Sciatic nerve (tissue), 2 donors: ENCODE data around the gene NFIB. TPM values are rescaled to one million over a fixed set of nuclear protein-coding genes. Genes with fewer than 3 reads are reported as not detected.

Experiments
- ATAC-seq: fragments of 200-7000 bp; cut with Tn5 transposase; one replicate; pipeline ENCODE4 v1.9.1; 2020; ENCODE audit warnings: mild to moderate bottlenecking, moderate library complexity
- DNase-seq: peaks from one replicate; pipeline ENCODE4 v3.0.0-alpha.2; 2020; ENCODE audit warnings: low spot score
- intact Hi-C: fragments of 100-400 bp; cut with DNase I; formaldehyde crosslinking; loops from one replicate; pipeline ENCODE4 v1.14.2; 2022
- total RNA-seq: library from RNA; stranded (reverse); fragmentation: NEBNext Ultra II Directional; extraction: Animal tissue kit (Norgen Biotek cat#: 25700); gene quantifications from one replicate; pipeline ENCODE4 v1.2.1, GENCODE V29; 2021
- donor health status: DM: no; HTN: no; CAD: no.
- donor health status: DM: no; HTN: no; CAD: no.

NFIB gene
- total RNA-seq, 1 donor from 2014 or later, result 137 TPM

DNA sequence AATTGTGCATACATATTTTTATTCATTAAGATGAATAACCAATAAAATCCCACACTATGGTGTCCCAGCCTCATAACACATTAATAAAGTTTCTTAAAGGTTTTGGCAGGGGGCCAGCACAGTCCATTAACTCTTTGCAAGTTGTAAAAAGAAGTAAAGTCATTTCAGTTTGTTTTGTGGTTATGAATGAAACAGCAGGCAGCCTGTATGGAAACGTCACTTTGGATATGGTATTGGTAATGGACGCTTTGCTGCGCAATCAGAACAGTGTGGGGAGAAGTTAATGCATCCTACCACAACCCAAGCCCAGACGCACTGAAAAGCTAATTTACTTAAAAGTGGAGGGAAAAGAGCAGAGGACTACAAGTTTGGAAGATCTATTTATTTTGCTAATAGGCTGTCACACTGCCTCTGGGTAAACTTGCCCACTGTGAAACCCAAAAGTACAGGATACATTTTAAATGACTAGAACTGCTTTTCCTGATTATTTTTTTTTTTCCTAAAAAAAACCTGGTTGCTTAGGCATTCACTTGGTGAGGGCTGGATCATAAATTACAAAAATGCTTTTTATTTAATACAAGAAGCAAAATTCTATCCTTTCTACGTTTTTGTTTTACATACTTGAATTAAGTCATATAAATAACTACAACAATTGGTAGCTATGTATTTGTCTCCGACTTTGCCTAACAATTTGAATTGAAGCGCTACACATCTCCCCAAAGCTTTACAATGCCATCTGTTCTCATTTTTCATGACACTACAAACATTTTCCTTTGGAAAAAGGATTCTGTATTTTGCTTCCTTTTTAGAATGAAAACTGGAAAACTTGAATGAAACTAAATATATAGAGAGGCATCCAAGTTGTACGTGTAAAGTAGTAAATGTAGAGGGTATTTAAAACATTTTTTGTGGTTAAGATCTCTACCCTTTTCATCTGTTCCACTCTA is 104.3 kb downstream of the NFIB start:
- DNase-seq (no peak), ATAC-seq (no peak)
- intact Hi-C loops, result no loop called here

- no peak for ATAC-seq
- no peak for DNase-seq
- intact Hi-C loops, result no loop called here
These were observed 106.5 kb downstream of the NFIB start for GRCh38 chr9:14207352-14207995.

DNA sequence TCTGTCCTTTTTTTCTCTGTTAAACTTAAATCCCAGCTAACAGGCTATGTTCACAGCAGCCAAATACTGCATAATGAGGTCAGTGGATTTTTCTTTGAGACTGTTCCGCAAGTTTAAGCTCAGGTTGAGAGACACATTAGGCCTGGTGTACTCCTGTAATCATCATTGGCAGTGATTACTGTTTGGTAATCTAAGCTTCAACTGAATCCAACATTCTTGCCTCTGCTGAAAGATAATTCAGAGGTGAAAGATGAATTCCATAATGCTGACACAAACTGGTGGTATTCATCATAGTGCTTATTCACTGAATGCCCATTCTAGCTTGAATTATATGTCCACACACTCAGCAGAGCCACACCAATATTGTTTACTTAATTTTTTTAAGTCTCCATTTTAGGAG is 108.5 kb downstream of the NFIB start:
- ATAC-seq, result peak; percentile 13
- no peak for DNase-seq
- intact Hi-C loops, result no loop called here

DNA sequence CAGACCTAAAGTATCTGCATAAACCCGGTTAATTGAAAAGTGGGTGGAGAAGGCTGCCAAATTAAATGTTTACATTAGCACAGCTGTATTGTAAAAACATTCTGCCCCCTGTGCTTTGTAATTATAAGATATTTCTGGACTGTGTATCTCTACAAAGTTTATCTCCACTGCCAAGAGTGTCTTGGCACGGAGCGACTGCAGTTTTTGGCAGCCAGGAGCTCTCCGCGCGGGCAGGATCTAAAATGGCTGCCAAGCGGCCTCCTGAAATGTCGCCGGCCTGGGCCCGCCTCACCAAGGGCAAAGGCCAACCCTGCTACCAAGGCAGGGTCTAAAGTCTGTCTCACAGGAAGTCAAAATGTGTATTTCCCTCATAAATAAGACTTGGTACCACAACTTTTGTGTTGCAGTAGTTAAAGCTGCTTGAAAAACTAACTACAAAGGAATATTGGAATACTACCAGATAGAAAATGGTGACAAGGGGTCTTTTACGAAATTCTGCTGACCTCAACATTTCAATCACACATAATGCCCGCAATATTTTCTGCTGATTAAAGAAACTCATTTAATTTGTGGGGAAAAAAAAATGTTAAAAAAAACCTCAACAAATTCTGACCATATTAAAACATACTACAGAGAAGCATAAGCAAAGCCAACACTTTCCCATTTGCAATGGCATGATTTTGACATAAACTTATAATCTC is 110.4 kb downstream of the NFIB start:
- DNase-seq, result peak; percentile 68
- peak; percentile 50 for ATAC-seq
- intact Hi-C loops, result no loop called here

- ATAC-seq (peak; percentile 89), DNase-seq (peak; percentile 67)
- intact Hi-C loops, result no loop called here
These were observed 115.0 kb downstream of the NFIB start for GRCh38 chr9:14198841-14199455.

- intact Hi-C loops, result no loop called here
- ATAC-seq, result peak; percentile 65
- DNase-seq, result no peak
These were observed 115.7 kb downstream of the NFIB start for GRCh38 chr9:14198047-14198840.

DNA sequence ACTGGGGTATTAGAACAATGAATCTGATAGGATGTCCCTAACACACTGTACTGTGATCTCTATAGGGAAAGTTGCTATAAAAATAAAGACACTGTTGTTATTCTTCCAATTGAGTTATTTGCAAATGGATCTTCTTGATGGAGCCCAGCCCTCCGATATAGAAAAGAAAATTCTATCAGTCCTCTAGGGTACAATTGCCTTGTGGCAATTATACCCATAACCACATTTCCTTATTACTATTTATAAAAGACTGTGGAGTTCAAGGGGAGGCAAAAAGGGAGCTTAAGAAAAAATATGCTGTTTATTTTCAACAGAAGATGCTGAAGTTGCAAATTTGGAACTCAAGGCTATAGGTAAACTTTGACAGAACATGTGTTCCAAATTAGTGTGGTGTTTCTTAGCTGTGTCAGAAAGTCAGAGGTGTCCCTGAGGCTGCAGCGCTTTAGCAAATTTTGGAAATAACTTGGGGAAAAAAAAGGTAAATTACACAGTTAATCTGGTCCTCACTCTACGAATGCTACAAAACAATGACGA is 116.5 kb downstream of the NFIB start:
- ATAC-seq (no peak), DNase-seq (no peak)
- intact Hi-C loops, result no loop called here

DNA sequence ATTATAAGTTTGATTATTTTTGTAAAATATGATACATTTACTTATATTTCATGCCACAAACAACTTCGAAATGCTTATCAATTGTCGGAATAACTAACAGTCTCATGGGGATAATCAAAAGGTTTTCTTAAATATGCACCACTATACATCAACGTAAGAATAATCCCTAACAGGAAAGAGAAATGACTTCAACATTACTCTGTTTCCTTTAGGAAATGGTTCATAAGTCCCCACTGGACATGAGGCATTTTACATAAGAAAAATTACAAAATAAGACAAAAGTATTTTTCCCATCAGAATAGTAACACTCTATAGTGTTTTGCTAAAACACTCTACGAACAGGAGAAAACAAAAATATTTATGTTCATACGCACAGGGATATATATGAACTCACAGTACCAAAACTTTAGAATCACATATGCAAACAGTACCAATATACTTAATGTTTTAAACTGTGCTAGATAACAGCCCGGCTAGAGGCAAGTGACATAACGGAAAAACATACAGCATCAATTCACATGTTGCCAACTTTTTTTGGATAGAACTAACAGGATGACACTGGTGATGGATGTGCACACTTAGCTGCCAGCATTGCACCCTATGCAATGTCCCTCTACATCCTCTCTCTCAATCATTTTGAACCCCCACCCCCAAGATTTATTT is 120.5 kb downstream of the NFIB start:
- ATAC-seq (no peak), DNase-seq (no peak)
- intact Hi-C loops, result no loop called here

DNA sequence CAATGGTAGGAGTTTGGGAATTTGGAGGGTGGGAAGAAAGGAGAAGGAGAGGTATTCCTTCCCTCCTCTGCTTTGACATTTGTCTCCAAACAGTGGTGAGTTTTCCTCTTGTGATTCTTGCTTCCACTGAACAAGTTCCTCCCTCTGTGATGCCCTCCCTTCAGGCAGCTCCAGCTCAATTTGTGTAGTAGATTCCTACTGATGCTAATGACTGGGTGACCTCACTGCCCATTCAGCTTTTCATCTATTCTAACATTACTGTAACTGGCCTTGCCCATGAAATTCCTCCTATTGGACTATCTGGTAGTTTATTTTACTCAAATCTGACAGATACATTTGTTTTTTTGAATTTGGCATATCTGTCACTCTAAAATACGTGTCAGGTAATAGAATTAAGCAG is 121.4 kb downstream of the NFIB start:
- intact Hi-C loops, result no loop called here
- DNase-seq (no peak), ATAC-seq (no peak)

DNA sequence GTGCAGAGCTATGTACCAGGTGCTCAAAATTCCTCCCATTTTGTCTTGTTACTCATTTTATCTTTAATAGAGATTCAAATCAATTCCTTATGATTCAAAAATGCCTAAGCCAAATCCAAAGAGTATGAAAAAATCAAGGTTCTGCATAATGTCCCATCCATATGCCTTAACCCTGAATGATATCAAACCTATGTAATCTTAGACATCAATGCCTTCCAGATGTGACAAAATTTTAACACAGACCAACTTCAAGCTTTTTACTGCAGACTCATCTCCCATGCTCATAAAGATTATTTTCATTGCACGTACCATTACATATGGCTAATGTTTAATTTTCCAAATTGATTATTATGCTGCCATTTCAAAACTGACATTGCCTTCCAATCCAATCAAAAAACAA is 122.4 kb downstream of the NFIB start:
- no peak for DNase-seq
- no peak for ATAC-seq

DNA sequence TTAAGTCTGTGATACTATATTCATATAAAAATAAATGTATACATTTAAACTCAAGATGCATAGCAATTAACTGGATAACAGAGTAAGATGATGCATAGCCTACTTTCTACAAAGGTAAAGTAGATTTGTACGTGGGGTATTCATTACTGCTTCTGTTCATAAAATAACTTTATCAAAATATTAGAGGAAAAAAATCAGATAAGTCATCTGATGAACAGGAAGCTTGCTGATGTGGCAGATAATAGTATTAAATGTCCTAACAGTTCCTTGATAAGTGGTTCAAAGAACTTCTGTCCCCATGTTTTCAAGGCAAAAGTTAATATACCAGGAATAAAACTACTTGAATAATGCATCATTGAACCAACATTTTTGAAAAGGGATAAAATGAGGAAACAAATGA is 123.7 kb downstream of the NFIB start:
- no peak for ATAC-seq
- DNase-seq, result no peak
- intact Hi-C loops, result no loop called here

More for the DNA sequence above, 122.4 kb downstream of the NFIB start:
- intact Hi-C loops, result no loop called here

- ATAC-seq, result no peak
- DNase-seq, result no peak
- intact Hi-C loops, result no loop called here
These were observed 124.4 kb downstream of the NFIB start for GRCh38 chr9:14189578-14189977.

DNA sequence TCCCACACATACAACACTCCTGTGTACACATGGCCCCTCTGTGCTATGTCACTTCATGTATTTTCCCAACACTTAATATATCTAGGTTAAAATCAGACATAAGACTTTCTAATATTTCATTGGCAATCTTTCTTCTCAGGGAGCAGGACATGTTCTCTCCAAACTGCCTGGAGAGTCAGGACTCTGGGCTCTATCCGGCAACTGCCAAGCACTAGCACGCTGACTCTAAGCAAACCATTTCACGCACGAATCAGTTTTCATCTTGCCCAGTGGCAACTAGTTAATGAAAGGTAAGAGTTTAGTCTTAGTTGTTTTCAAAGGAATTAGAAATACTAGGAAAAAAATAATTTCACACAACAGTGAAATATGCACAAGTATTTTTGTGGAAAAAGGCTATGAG is 124.8 kb downstream of the NFIB start:
- DNase-seq, result no peak
- no peak for ATAC-seq
- intact Hi-C loops, result no loop called here

DNA sequence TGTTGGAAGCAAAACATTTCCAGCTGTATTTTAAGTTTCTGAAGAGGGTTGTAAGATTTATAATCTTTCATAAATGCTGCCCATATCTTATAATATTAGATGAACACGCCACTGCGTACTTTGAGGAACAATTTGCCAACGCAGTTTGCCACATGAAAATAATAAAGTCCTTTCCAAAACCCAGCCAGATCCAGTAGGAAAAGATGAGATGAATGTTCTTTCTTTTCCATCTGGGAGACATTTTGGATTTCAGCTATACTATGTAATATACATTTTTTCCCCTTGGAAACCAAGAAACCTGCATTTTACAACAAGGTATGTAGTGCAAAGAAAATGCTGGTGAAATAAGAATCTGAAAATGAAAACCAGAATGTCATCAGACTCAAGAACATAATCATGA is 125.4 kb downstream of the NFIB start:
- no peak for ATAC-seq
- intact Hi-C loops, result no loop called here

GRCh38 chr9:14188011-14188410 is 125.9 kb downstream of the NFIB start:
- intact Hi-C loops, result no loop called here
- ATAC-seq (no peak), DNase-seq (no peak)

More for the DNA sequence above, 125.4 kb downstream of the NFIB start:
- DNase-seq, result no peak

- intact Hi-C loops, result no loop called here
- no peak for ATAC-seq
- DNase-seq, result no peak
These were observed 127.8 kb downstream of the NFIB start for GRCh38 chr9:14186096-14186495.

- intact Hi-C loops, result no loop called here
- no peak for DNase-seq
- no peak for ATAC-seq
These were observed 128.9 kb downstream of the NFIB start for GRCh38 chr9:14185016-14185415.

DNA sequence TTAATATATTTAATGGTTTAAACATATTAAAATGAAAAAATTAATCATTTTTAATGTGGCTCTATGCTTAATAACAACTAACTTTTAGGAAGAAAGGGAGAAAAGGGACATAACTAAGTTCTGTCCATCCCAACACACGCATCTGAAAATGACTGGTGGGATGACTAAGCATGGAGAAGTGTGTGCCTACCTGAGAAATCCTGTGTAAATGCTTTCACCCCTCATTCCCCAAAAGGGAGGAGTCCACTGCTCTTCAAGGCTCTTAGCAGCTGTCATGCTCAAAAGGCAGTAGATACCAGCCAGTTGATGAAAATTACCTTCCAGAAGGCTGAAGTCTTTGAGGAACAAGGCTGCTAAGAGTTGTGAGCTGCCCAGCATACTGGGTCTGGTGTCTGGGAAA is 130.9 kb downstream of the NFIB start:
- DNase-seq (no peak), ATAC-seq (no peak)
- intact Hi-C loops, result no loop called here
